ENCODE results near the gene MRPL32. TPM values are rescaled to one million over a fixed set of nuclear protein-coding genes. Genes with fewer than 3 reads are reported as not detected.

MRPL32 gene
- total and polyA plus RNA-seq, 2 donors (not counting 1 experiment from before 2014, with no cell fraction given), result 54.4 to 63.7 TPM

DNA sequence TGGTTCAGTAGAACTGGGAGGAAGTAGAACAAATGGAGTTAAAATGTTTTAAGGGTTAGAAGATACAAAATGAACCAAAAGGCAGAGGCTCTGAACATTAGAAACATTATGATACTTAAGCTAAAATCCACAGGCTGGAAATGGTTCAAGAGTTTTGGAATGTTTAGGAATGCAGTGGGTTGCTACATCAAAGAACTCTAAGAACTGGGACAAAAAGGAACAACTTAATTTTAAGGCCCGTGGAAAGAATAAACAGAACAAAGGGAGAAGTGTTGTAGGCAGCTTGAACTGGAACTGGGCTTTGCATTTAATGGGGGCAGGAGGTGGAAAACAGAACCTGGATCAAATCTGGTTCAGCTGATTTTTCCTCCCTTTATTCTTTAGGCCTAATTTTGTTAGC, 16.8 kb upstream of the MRPL32 start:
- peaks cover 7% of the 10 kb centered on the region for H3K79me2 ChIP-seq (ENCODE audit: control insufficient read depth, insufficient read depth, low read length)
- DNase-seq (ENCODE audit: low read depth in 2 of 2), result peak; percentile 21 to 70
- H3K9me3 ChIP-seq (ENCODE audit: control insufficient read depth, insufficient read depth, low read depth, low read length), result no peaks in the 10 kb centered on the region
- H3K4me2 ChIP-seq (ENCODE audit: extremely low read depth, insufficient read depth, low read length), result peak overlapping the region; percentile 6
- H3K9ac ChIP-seq (ENCODE audit: insufficient read depth, low read length), result no peak overlapping the region
- peaks cover 3% of the 10 kb centered on the region for H3K36me3 ChIP-seq (ENCODE audit: control insufficient read depth, insufficient read depth, low read length)
- no peak overlapping the region for H3K27ac ChIP-seq (ENCODE audit: insufficient read depth, low read length)
- no peak overlapping the region for H3K4me3 ChIP-seq (replicated peaks in 1 of 4; ENCODE audit: control extremely low read depth in 1 of 4, insufficient read depth in 1 of 4, low read depth in 3 of 4, low read length in 4 of 4)
- no peaks in the 10 kb centered on the region for H3K27me3 ChIP-seq (ENCODE audit: control insufficient read depth, insufficient read depth, low read length)
- peaks cover 7% of the 10 kb centered on the region for H3K4me1 ChIP-seq (ENCODE audit: control insufficient read depth, extremely low read depth, insufficient read depth, low read length)
- no peaks in the 10 kb centered on the region for H4K20me1 ChIP-seq (ENCODE audit: control insufficient read depth, extremely low read depth, insufficient read depth, low read length)
- TF ChIP-seq EZH2 (IDR thresholded peaks at IDR 0.05; ENCODE audit: low read length, missing control alignments), result no peak
- TF ChIP-seq, protein P1, sequence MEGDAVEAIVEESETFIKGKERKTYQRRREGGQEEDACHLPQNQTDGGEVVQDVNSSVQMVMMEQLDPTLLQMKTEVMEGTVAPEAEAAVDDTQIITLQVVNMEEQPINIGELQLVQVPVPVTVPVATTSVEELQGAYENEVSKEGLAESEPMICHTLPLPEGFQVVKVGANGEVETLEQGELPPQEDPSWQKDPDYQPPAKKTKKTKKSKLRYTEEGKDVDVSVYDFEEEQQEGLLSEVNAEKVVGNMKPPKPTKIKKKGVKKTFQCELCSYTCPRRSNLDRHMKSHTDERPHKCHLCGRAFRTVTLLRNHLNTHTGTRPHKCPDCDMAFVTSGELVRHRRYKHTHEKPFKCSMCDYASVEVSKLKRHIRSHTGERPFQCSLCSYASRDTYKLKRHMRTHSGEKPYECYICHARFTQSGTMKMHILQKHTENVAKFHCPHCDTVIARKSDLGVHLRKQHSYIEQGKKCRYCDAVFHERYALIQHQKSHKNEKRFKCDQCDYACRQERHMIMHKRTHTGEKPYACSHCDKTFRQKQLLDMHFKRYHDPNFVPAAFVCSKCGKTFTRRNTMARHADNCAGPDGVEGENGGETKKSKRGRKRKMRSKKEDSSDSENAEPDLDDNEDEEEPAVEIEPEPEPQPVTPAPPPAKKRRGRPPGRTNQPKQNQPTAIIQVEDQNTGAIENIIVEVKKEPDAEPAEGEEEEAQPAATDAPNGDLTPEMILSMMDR (conservative IDR thresholded peaks at IDR 0.05 in 1 of 2, IDR thresholded peaks at IDR 0.05 in 1 of 2; ENCODE audit: low read depth in 1 of 2, low read length in 2 of 2), result no peak
- H2AFZ ChIP-seq (ENCODE audit: low read length), result no peak overlapping the region

DNA sequence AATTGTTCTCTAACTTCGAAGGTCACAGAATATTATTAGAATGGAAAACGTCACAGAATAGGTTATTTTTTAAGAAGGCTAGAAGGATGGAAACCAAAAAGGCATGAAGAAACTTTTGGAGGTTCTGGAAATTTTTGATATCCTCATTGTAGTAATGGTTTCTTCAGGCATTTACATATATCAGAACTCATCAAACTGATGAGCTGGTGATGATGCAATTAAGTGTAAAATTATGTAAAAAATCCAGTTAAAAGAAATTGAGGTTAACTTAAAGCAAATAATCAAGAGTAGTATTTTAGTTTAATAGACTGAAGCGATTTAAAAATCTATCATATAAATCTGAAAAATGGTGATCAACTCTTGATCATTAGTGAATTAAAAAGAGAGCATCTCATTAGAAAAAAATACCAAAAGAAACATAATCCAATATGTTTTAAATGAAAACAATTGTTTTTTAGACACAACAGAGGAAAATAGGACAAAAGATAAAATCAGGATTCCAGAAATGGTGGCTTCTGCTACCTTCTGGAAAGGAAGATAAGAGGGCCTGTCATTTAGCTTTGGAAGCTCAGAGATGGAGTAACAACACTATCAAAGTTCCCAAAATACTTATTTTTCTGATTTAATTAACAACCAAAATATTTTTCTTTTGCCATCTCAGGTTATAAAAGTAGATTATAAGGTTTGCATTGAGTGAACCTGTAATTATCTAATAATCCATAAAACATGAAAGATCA, 10.0 kb upstream of the MRPL32 start:
- no peak overlapping the region for H3K9ac ChIP-seq (ENCODE audit: insufficient read depth, low read length)
- no peak overlapping the region for H3K4me3 ChIP-seq (replicated peaks in 1 of 4; ENCODE audit: control extremely low read depth in 1 of 4, insufficient read depth in 1 of 4, low read depth in 3 of 4, low read length in 4 of 4)
- no peaks in the 10 kb centered on the region for H3K4me1 ChIP-seq (ENCODE audit: control insufficient read depth, extremely low read depth, insufficient read depth, low read length)
- H3K9me3 ChIP-seq (ENCODE audit: control insufficient read depth, insufficient read depth, low read depth, low read length), result no peaks in the 10 kb centered on the region
- H3K27ac ChIP-seq (ENCODE audit: insufficient read depth, low read length), result no peak overlapping the region
- no peaks in the 10 kb centered on the region for H4K20me1 ChIP-seq (ENCODE audit: control insufficient read depth, extremely low read depth, insufficient read depth, low read length)
- DNase-seq (ENCODE audit: low read depth in 2 of 2), result no peak
- no peak overlapping the region for H2AFZ ChIP-seq (ENCODE audit: low read length)
- peaks cover 7% of the 10 kb centered on the region for H3K36me3 ChIP-seq (ENCODE audit: control insufficient read depth, insufficient read depth, low read length)
- no peaks in the 10 kb centered on the region for H3K27me3 ChIP-seq (ENCODE audit: control insufficient read depth, insufficient read depth, low read length)
- TF ChIP-seq, protein P1 (conservative IDR thresholded peaks at IDR 0.05 in 1 of 2, IDR thresholded peaks at IDR 0.05 in 1 of 2; ENCODE audit: low read depth in 1 of 2, low read length in 2 of 2), result no peak
- TF ChIP-seq EZH2 (IDR thresholded peaks at IDR 0.05; ENCODE audit: low read length, missing control alignments), result no peak
- peaks cover under 1% of the 10 kb centered on the region for H3K79me2 ChIP-seq (ENCODE audit: control insufficient read depth, insufficient read depth, low read length)
- H3K4me2 ChIP-seq (ENCODE audit: extremely low read depth, insufficient read depth, low read length), result no peak overlapping the region

DNA sequence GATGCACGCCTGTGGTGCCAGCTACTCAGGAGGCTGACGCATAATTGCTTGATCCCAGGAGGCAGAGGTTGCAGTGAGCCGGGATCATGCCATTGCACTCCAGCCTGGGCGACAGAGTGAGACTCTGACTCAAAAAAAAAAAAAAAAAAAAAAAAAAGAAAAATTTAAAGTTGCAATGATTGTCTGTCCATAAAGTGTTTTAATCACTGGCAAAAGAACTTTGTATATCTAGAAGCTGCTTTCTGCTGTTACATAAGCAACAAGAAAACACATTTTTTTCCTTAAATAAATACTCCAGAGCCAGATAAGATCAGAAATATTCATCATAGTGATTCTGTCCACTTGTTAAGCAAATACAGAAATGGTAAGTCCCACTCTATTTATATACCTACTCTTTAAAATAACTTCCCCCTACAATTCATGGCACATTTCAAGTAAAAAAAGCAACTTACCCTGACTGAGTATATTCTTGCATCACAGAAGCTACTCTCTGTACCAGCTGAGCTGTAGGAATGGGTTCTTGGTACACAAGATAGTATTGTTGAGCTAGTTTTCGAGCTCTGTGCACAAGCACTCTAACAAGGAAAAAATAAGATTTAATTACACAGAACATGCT, 7.8 kb upstream of the MRPL32 start:
- H4K20me1 ChIP-seq (ENCODE audit: control insufficient read depth, extremely low read depth, insufficient read depth, low read length), result no peaks in the 10 kb centered on the region
- H3K4me1 ChIP-seq (ENCODE audit: control insufficient read depth, extremely low read depth, insufficient read depth, low read length), result no peaks in the 10 kb centered on the region
- peaks cover 5% of the 10 kb centered on the region for H3K36me3 ChIP-seq (ENCODE audit: control insufficient read depth, insufficient read depth, low read length)
- H3K4me3 ChIP-seq (replicated peaks in 1 of 4; ENCODE audit: control extremely low read depth in 1 of 4, insufficient read depth in 1 of 4, low read depth in 3 of 4, low read length in 4 of 4), result no peak overlapping the region
- H3K9ac ChIP-seq (ENCODE audit: insufficient read depth, low read length), result no peak overlapping the region
- no peaks in the 10 kb centered on the region for H3K9me3 ChIP-seq (ENCODE audit: control insufficient read depth, insufficient read depth, low read depth, low read length)
- DNase-seq (ENCODE audit: low read depth in 2 of 2), result no peak
- H3K79me2 ChIP-seq (ENCODE audit: control insufficient read depth, insufficient read depth, low read length), result peaks cover 20% of the 10 kb centered on the region
- TF ChIP-seq, protein P1 (conservative IDR thresholded peaks at IDR 0.05 in 1 of 2, IDR thresholded peaks at IDR 0.05 in 1 of 2; ENCODE audit: low read depth in 1 of 2, low read length in 2 of 2), result no peak
- no peak for TF ChIP-seq EZH2 (IDR thresholded peaks at IDR 0.05; ENCODE audit: low read length, missing control alignments)
- no peak overlapping the region for H2AFZ ChIP-seq (ENCODE audit: low read length)
- H3K4me2 ChIP-seq (ENCODE audit: extremely low read depth, insufficient read depth, low read length), result no peak overlapping the region
- H3K27ac ChIP-seq (ENCODE audit: insufficient read depth, low read length), result no peak overlapping the region
- no peaks in the 10 kb centered on the region for H3K27me3 ChIP-seq (ENCODE audit: control insufficient read depth, insufficient read depth, low read length)

Measured in fibroblast of lung (primary cell).